Activated CD4-positive, alpha-beta T cell treated with anti-CD3 and anti-CD28 coated beads, Interleukin-2, Interleukin-4, amounts not matched to agents 100 ng/mL and 50 ng/mL, durations not matched to agents 16 hours and 8 hours (primary cell): ENCODE results near the gene POMT2.

Experiments used
- DNase-seq: peaks from one replicate; pipeline ENCODE4 v3.0.0-alpha.2; 2020; ENCODE audit warnings: low spot score

POMT2 gene

DNA sequence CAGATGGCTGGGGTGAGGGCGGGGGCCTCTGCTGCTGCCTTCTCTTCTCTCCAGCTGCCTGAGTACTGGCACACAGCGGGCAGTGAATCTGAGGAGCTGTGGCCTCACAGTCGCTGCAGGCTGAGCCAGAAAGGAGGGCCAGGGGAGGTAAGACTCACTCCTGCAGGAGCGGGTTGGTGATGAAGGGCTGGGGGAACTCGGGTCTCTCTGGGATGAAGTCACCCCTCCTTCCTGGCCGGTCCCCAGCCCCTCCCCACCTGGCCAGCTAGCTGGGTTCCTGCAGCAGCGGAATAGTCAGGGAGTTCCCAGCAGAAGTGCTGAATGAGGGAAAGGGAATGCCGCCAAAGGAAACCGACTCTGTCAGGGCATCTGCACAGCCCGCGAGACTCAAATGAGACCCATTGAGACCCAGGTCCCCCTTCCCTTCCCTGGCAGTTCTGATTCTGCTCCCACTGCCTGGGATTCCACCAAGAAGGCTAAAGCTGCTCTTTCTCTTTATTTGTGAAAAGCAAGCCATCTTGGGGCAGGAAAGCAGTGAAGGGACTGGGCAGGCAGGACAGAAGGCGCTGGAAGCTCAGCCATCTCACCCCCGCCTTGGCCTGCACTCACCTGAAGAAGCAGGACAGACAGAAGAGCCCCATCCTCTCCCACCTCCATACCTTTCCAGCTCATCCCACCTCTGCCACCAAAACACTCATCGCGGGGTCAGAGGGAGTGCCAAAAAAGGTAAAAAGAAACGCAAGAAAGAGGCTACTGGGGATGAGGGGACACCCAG is 54.9 kb downstream of the POMT2 start:
- DNase-seq, result no peak

DNA sequence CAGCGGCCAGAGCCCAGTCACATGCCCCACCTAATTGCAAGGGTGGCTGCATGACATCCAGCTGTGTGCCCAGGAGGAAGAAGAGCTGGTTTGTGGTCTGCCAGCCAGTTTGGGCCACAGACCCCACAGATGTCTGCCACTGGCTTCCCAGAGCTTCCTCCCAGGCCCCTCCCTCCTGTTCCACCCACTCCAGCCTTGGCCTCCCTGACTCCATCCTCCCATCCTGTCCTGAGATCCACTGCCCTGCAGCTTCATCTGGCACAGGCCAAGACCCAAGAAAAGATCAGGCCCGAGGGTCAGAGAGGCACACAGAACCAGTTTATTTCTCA is 55.5 kb downstream of the POMT2 start:
- no peak for DNase-seq

DNA sequence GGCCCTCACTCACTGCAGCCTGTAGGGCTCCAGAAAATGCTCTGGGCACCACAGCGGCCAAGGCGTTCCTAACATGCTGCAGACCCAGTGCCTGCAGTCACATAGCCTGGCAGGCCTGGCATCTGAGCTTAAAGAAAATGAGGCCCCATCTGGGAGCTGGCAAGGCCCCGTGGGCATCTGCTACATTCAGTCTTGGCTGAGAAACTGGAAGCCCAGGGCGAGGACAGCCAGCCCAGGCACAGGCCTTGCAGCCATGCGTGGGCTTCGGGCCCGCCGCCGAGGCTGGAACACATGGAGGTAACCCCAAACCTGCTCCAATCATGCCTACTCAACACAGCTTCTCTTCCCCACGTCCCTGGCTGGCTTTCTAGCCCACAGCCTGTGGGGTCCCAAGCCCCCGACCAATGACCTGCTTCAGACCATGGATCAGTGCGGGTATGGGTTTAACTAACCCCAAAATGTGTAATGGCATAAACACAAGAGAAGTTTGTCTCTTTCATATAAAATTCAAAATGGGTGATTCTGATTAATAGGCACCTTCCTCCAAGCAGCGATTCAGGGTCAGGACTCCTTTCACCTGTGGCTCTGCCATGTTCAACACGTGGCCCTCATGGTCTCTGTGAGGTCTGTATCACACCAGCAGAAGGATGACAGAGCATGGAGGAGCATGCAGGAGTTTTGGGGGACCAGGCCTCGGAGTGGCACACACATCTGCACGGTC is 56.1 kb downstream of the POMT2 start:
- no peak for DNase-seq

DNA sequence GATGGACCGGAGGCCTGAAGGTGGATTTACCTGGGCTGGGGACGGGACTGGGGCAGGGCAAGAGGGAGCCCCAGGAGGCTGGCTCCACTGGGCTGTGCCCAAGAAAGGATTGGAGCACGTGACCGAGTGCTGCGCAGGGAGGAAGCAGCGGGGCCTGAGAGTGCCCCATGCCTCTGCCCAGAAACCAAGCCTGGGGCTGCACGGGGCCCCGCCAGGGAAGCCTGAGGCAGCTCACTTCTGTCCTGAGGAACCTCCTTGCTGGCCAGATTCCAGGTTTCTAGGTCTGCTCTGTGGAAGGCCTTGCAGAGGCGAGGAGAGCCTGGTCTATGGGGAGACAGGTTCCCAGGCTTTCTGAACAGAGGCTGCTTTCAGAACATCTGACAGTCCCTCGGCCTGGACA is 60.1 kb downstream of the POMT2 start:
- DNase-seq, result no peak

DNA sequence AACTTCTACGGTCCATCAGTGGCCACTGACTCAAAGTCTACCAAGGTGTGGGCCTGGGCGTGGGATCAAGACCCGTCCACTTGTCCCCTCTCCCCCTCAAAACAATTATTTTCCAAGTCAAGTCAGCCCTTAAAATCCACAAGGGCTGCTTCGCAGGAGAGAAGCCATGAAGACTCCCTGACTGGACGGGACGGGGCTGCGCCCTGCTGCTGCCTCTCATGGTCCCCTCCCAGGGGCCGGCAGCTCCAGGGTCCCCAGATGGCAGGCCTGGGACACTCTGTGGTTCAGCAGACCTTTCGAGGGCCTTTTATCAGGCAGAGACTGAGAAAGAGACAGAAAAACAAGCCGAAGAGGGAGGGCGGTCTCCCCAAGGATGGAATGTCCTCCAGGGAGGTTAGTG is 60.5 kb downstream of the POMT2 start:
- no peak for DNase-seq

DNA sequence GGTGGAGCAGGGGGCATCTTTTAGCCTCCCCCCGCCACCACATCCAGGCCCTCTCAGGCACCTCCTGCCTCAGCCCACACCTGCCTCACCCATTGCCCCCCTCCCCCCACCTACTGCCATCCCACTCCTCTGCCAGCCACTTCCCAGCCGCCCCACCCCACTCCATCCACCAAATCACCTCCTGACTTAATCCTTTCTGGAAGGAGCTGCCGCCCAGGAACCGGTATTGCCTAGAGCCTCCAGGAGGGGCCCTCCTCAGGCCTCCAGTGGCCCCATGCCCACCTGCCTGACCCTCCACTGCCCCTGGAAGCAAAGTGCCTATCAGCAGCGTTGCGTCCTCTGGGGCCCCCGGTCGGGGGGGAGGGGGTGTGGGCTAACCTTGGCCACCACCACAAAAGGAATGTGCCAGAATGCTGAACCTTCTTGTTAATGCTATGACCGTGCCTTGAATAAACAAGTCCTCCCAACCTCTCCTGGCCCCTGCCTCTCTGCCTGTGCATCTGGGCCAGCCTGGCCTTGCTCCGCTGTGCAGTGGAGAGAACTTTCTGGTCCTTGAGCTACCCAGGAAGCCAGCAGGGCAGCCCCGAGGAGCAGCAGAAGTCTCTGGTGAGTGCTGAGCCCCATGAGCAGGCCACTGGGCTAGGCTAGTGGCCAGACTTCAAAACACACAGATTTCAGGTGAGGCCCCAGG is 61.5 kb downstream of the POMT2 start:
- DNase-seq, result no peak

DNA sequence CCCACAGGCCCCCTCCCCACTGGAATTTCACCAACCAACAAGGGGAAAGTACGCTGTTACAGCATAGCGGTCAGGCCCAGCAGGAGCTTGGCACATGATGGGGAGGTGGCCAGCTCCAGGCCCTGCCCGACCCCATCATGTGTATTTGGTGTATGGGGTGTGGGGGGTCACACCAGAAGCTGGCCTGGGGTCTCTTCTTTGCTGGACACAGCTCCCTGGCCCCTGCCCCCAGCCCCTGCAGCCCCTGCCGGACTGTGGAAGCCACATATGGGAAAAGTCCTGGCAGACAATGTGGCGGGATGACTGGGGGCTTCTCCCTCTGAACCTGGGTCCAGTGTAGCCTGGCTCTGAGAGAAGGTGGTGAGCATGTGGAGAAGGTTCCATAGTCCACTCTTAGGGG is 62.1 kb downstream of the POMT2 start:
- DNase-seq, result no peak

DNA sequence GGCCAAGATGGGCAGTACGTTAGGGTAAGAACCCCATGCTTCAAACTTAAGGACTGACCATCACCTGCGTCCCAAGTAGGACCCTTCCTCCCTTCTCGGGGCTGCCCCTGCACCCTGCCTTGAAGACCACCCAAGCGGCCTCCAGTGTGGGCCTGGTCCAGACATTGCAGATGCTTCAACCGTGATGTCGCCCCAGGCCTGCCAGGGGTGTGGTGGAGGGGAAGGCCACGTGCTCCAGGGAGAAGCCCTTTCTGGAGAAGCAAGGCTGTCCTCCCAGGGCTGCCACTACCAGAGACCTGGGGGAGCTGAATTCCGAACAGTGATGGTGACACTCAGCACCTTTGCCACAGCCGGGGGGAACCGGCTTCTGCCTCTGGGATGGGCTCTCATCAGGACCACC is 63.0 kb downstream of the POMT2 start:
- no peak for DNase-seq

DNA sequence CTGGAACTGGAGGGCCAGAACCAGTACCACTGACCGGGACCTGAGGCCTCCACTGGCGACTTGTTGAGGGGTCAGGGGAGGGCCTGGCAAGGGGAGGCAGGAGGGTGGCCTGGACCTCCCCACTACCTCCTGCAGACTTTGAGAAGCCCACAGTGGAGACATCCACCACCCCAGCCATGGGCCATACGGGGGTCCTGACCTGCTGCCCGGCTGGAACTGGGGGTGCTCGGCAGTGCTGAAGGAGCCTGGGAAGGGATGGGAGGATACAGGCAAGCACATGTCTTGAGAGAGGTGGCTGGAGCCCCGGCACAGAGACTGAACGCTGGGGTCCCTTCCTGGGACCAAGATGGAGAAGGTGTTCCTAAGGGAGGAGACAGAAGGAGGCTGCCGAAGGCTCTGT is 64.0 kb downstream of the POMT2 start:
- no peak for DNase-seq

DNA sequence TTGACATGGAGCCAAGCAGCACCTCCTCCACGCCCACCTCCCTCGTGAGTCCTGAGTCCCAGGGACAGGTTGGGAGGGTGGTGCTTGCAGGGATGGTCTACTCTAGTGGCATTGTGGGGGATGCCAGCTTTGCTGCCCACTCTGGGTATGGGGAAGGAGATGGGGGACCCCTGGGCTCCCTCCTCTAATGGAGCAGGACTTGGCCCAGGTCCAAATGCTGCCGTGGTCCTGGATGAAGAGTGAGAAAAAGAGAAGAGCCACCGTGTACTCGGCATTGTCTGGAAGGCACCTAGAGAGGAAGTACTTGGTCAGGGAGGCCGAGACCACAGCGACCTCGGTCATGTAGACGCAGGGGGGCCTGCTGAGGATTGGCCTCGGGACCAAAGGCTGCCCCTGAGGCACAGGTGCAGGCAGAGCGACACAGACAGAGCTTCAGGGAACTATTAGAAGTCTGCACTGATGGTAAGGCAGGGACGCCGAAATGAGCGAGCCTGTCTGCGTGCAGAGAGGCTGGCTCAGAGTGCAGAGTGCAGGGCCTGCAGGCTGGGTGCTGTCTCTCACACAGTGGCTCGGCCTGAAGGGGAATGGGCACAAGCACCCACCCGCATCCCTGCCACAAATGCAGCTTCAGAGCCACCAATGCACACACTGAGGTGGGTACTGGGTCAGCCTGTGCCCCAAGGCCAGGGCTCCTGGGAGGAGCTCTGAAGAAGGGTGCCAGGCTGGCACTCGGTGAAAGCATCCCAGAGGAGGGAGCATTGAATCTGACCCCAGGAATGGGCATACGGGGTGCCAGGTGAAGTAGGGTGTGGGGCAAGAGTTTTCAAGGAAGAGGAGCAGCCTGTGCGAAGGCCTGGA is 67.1 kb downstream of the POMT2 start:
- no peak for DNase-seq

DNA sequence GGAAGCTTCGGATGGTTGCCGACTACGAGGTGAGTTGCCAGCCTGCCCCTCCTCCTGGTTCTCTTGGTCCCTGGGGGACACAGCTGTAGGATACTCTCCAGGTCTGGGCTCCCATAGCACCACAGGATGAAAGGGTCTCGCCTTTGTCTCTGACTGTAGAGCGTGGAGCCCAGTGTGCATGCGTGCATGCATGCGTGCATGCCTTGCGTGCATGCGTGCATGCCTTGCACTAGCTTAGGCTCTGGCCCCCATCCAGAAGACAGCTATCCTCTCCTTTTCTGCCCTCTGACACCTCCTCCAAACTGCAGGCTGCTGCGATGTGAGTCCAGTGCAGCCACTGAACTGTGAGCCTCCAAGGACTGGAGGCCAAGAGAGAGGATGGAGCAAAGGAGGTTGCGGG is 68.8 kb downstream of the POMT2 start:
- no peak for DNase-seq

DNA sequence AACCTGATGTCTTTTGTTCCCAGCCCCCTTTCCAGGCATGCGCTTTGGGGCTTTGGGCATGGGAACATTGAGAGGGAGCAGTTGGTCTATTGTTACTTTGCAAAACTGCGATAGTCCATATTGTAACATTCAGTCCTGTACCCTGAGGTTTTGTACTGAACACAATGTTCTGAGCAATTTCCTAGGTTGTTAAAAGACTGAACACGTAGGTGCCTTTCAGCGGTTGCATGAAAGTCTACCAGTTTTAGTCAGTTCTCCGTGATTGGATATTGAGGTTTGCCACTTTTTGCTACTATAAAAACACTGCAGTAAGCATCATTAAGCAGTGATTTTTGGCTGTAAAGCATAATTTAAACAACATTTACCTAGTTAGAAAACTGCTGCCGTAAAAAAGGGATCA is 69.8 kb downstream of the POMT2 start:
- no peak for DNase-seq

DNA sequence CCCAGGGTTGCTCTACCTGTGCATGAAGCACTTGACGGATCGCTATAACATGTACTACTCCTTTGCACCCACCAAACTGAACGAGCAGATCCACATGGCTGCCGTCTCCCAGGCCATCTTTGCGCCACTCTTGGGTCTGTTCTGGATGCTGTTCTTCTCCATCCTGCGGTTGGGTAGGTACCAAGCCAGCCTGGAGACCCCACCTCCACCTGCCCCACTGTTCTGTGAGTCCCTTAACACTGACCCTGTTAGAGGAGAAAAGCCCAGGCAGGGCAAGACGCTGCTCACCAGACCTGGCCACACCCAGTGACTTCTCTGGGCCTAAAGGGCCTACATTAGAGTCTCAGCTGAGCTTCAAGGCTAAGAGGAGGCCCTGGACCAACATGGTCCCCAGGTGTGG is 71.4 kb downstream of the POMT2 start:
- no peak for DNase-seq

DNA sequence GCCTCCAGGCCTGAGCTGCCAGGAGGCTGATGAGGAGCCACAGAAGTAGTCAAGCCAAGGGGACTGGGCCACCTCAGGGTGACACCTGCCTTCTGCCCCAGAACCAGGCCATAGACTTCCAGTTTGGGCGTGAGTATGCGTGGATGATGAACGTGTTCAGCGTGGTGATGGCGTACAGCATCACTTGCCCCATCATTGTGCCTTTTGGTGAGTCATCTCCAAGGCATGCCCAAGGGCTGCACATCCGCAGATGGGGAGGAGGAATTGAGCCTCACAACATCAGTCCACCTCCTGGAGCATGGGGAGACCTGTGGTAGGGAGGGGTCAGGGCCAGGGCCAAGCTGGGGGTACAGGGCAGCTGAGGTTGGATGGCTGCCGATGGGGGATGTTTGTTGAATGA is 72.0 kb downstream of the POMT2 start:
- no peak for DNase-seq

DNA sequence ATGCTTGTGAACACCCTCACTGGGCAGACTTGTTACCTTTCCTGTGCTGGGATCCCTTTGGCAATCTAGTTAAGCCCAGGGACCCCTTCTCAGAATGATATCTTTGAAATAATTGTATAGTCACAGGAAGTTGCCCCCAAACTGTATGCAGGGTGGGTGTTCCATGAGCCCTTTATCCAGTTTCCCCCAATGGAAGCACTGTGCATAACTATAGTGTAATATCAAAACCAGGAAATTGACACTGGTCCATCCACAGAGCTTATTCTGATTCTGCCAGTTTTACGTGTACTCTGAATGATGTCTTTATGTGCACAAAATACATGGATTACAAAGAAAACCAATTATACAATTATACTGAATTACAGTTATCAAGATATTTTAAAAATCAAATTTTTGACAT is 73.9 kb downstream of the POMT2 start:
- DNase-seq, result no peak

DNA sequence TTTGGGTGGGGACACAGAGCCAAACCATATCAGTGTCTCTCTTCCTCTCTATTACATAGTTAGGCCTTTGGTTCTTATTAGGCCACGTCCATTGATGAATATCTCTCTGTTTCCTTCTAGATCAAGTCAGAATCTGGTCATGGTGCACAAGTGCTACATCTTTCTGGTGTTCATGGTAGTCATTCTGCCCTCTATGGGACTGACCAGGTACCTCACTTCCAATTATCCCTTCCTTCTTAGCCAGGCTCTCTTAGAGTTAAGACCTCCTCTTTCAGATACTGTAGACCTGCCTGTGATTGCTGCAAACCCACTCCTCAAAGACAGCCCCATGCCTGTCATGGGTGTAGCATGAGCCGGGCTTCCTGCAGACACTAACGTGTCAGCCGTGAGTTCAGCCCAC is 74.9 kb downstream of the POMT2 start:
- no peak for DNase-seq

DNA sequence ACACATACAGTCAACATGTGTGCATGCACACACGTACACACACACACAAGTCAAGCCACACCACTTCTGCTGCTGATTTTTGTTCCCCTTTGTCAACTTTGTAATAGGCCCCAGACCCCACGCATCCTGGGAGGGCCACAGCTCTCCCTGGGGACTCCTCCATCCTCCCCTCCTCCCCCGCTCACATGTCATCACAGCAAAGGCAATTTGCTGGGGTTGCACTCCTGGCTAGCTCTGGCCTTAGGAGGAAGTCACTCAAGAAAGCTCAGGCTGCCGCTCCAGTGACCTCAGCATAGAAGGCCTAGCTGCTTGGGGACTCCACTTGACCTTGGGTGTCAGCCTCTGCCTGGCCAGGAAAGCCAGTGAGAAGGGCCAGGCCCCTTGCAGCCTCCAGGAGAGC is 76.8 kb downstream of the POMT2 start:
- DNase-seq, result no peak

DNA sequence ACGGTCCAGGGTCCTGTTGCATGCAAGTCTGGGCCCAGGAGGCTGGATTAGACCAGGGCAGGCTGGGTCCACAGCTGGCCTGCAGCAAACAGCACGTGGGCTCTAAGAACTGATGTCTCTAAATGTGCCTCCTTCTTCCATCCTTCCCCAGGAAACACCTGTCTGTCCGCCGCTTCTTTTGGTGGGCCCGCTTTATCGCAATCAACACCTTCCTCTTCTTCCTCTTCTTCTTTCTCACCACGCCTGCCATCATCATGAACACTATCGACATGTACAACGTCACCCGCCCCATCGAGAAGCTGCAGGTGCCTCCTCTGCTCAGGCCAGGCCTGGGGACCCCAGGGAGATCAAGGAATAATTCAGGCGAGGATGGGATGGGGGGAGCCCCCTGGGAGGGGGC is 77.9 kb downstream of the POMT2 start:
- no peak for DNase-seq

DNA sequence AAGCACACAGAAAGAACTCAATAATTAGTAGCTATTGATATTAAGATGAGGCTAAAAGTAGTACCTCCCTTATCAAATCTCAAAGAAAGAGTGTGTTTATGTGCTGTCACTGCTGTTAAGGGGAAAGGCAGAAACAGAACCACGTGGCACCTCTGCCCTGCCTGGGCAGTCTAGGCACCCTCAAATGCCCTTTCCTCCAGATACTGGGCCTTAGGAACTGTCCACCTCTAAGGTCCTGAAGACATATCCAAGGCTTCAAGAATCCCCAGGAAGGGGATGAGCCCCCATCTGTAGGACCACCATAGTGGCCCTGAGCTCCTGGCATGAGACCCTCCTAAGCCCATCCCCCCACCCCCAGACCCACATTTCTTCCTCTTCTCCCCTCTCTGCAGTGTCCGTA is 78.7 kb downstream of the POMT2 start:
- no peak for DNase-seq

DNA sequence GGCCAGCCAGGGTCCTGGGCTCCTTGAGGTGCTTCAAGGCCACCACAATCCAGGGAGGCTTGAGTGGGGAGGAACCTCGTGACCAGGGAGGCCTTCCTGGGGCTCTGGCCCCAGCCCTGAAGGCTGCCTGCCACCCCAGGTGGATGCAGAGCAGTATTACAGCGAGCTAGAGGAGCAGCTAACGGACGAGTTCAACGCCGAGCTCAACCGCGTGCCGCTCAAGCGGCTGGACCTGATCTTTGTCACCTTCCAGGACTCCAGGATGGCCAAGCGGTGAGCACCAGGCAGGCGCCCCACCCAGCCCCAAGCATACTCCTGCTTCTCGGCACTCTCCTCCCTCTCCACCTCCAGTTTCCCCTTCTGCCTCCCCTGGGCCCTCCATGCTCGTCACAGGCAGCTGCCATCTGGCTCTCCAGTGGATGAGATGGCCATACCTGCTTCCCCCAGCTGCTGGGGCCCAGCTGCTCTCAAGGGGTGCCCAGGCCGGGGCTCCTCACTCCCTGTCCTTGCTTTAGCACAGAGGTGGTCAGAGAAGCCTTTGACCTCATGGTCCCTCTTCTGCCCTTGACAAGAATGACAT is 80.3 kb downstream of the POMT2 start:
- DNase-seq, result no peak

DNA sequence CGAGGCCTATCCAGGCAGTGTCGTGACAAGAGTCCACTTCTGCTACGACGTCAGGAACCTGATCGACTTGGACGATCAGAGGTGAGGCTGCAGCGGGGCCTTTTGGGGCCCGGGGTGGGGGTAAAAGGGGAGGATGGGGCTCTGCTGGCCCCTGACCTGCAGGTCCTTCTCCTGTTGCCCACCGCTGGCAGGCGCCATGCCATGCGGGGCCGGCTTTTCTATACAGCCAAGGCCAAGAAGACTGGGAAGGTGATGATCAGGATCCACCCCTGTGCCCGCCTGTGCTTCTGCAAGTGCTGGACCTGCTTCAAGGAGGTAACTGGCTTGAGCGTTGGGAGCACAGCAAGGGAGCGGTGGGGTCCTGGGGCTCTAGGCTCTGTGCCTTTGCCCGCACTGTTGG is 81.3 kb downstream of the POMT2 start:
- DNase-seq, result no peak

DNA sequence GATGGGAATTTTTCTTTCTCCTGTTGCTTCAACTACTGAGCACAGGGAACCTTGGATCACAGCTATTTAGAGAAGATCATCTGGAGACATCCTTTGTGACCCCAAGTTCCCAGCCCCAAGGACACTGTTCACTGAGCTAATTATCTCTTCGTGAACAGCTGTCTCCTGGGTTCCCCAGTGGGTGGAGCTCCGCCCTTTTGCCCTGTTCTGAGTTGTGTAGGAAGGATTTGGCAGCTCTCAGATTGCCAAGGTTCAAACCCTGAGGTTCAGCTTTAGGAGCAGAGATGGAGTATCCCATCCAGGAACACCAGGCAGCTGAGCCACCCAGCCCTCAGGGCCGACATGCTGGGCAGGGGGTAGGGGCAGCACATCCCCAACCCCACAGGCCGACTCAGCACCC is 81.7 kb downstream of the POMT2 start:
- DNase-seq, result no peak
